GM23248 (cell line): ENCODE measurements around the gene EXD3.

ENCODE experiments used
- EZH2 ChIP-seq: fragments of 200-600 bp; sonication (generic); IDR thresholded peaks from 2 replicates; pipeline ENCODE4 v1.6.1; 2018; ENCODE audit warnings: antibody characterized with exemption, mild to moderate bottlenecking; ENCODE audit not compliant: insufficient read depth, poor library complexity, severe bottlenecking
- EZH2phosphoT487 ChIP-seq: fragments of 200-600 bp; sonication (generic); IDR thresholded peaks from 2 replicates; pipeline ENCODE4 v1.6.1; 2018; ENCODE audit warnings: antibody characterized with exemption, moderate library complexity, mild to moderate bottlenecking, low read depth; ENCODE audit not compliant: insufficient read depth

- no peak for TF ChIP-seq EZH2phosphoT487
- no peak for TF ChIP-seq EZH2
Observed at GRCh38 chr9:137408651-137409405, 14.1 kb downstream of the EXD3 start.
